DND-41 (cell line): ENCODE results near the gene COPS4.

Experiments
- ATAC-seq: fragments of 200-7000 bp; cut with Tn5 transposase; 3 replicates; pipeline ENCODE4 v1.9.1; 2021; ENCODE audit warnings: low read depth; ENCODE audit not compliant: insufficient read depth
- DNase-seq: peaks from one replicate; pipeline ENCODE4 v3.0.0-alpha.2; 2020
- H2AFZ ChIP-seq: 2 replicates; pipeline ENCODE4 v1.6.0; 2012; ENCODE audit warnings: low read depth, low read length
- H3K27ac ChIP-seq: 2 replicates; pipeline ENCODE4 v1.5.1; 2012; ENCODE audit warnings: low read length, inconsistent platforms
- H3K27me3 ChIP-seq: fragments of 200-600 bp; sonication (generic); 2 replicates; pipeline ENCODE4 v1.6.0; 2012; ENCODE audit warnings: low read length, mild to moderate bottlenecking, inconsistent platforms; ENCODE audit not compliant: insufficient read depth, poor library complexity
- H3K36me3 ChIP-seq: 2 replicates; pipeline ENCODE4 v1.5.1; 2012; ENCODE audit warnings: low read length, inconsistent platforms; ENCODE audit not compliant: insufficient read depth
- H3K4me1 ChIP-seq: 2 replicates; pipeline ENCODE4 v1.5.1; 2012; ENCODE audit warnings: mild to moderate bottlenecking, low read length; ENCODE audit not compliant: insufficient read depth
- H3K4me2 ChIP-seq: 2 replicates; pipeline ENCODE4 v1.6.0; 2012; ENCODE audit warnings: mild to moderate bottlenecking, moderate library complexity, low read length, inconsistent platforms; ENCODE audit not compliant: insufficient read depth
- H3K4me3 ChIP-seq, 2 experiments: fragments of 200-600 bp in 1 of 2; shearing (Covaris generic) in 1 of 2; 2 replicates each; pipeline ENCODE4 v1.5.1; 2012 to 2016; ENCODE audit warnings: inconsistent platforms in 2 of 2, low read length in 2 of 2, mild to moderate bottlenecking in 2 of 2, low read depth in 1 of 2, moderate library complexity in 1 of 2
- H3K79me2 ChIP-seq: 2 replicates; pipeline ENCODE4 v1.6.0; 2012; ENCODE audit warnings: low read length, inconsistent platforms; ENCODE audit not compliant: insufficient read depth
- H3K9ac ChIP-seq: 2 replicates; pipeline ENCODE4 v1.6.0; 2012; ENCODE audit warnings: low read depth, mild to moderate bottlenecking, inconsistent platforms, low read length, moderate library complexity
- H3K9me3 ChIP-seq: 2 replicates; pipeline ENCODE4 v1.5.1; 2012; ENCODE audit warnings: low read length, moderate library complexity, mild to moderate bottlenecking, inconsistent platforms; ENCODE audit not compliant: insufficient read depth, severe bottlenecking
- H4K20me1 ChIP-seq: 2 replicates; pipeline ENCODE4 v1.6.0; 2012; ENCODE audit warnings: low read length; ENCODE audit not compliant: insufficient read depth
- CTCF ChIP-seq: IDR thresholded peaks from 2 replicates; pipeline ENCODE4 v1.5.1; 2012; ENCODE audit warnings: borderline replicate concordance, low read length, moderate library complexity, mild to moderate bottlenecking; ENCODE audit not compliant: poor library complexity, severe bottlenecking; ENCODE audit errors: extremely low read depth
- EZH2 ChIP-seq: IDR thresholded peaks from 3 replicates; pipeline ENCODE4 v1.6.1; 2012; ENCODE audit warnings: borderline replicate concordance, low read depth, mild to moderate bottlenecking, moderate library complexity, low read length, inconsistent platforms; ENCODE audit not compliant: severe bottlenecking

COPS4 gene

GRCh38 chr4:83114576-83114975 is 79.6 kb downstream of the COPS4 start, which contains the start of gene PLAC8:
PLAC8 (minus strand) TSS chr4:83114729; CDS start chr4:83107921, 6,808 bp downstream.
- peak within 1 kb of the TSS; percentile 78 for H3K4me2 ChIP-seq
- DNase-seq (peak; percentile 60), ATAC-seq (peak; percentile 64)
- peak within 1 kb of the TSS; percentile 61 for H3K9ac ChIP-seq
- H3K9me3 ChIP-seq: no peaks in the 10 kb centered on the region
- no peaks in the 10 kb centered on the region for H4K20me1 ChIP-seq
- no peaks in the 10 kb centered on the region for H3K27me3 ChIP-seq
- H3K27ac ChIP-seq: peak within 1 kb of the TSS; percentile 93
- H3K4me1 ChIP-seq: peaks cover 62% of the 10 kb centered on the region
- H2AFZ ChIP-seq: peak within 1 kb of the TSS; percentile 83
- TF ChIP-seq CTCF (no peak), EZH2 (no peak)
- no peaks in the 10 kb centered on the region; the same call in 1 of the 2 replicates for H3K36me3 ChIP-seq
- peaks cover 23% of the 10 kb centered on the region for H3K79me2 ChIP-seq
- peak within 1 kb of the TSS; percentile 55 to 56 for H3K4me3 ChIP-seq

- ATAC-seq (no peak), DNase-seq (no peak)
- TF ChIP-seq CTCF: no peak
- TF ChIP-seq EZH2: no peak
- Histone ChIP-seq H3K4me2 (peak overlapping the region; percentile 78), H3K79me2 (peaks cover 23% of the 10 kb centered on the region), H3K4me1 (peaks cover 60% of the 10 kb centered on the region), H3K36me3 (no peaks in the 10 kb centered on the region), H3K9me3 (no peaks in the 10 kb centered on the region), H3K9ac (peak overlapping the region; percentile 61), H3K27ac (peak overlapping the region; percentile 76), H3K4me3 (peak overlapping the region in 1 of 2 experiments; percentile 56; a peak in 2 of 4 replicates), H4K20me1 (no peaks in the 10 kb centered on the region), H2AFZ (peak overlapping the region; percentile 68), H3K27me3 (no peaks in the 10 kb centered on the region)
Measured at GRCh38 chr4:83115000-83115399, 80.0 kb downstream of the COPS4 start.

GRCh38 chr4:83115656-83116285 is 80.8 kb downstream of the COPS4 start:
- no peak overlapping the region for H3K4me3 ChIP-seq
- no peaks in the 10 kb centered on the region for H3K27me3 ChIP-seq
- no peak overlapping the region for H3K9ac ChIP-seq
- no peak for TF ChIP-seq CTCF
- no peak for TF ChIP-seq EZH2
- H3K27ac ChIP-seq: peak overlapping the region; percentile 76
- H3K79me2 ChIP-seq: peaks cover 20% of the 10 kb centered on the region
- no peak for ATAC-seq
- no peak overlapping the region for H2AFZ ChIP-seq
- 0 out of 2 replicates have a peak overlapping the region, but pooled peaks have one; percentile 78 for H3K4me2 ChIP-seq
- H3K36me3 ChIP-seq: no peaks in the 10 kb centered on the region
- H3K9me3 ChIP-seq: no peaks in the 10 kb centered on the region
- no peak for DNase-seq
- H4K20me1 ChIP-seq: no peaks in the 10 kb centered on the region
- H3K4me1 ChIP-seq: peaks cover 53% of the 10 kb centered on the region
